ENCODE results near the gene KIF4A. TPM values are rescaled to one million over a fixed set of nuclear protein-coding genes. Genes with fewer than 3 reads are reported as not detected.
"Not testable (repeated sequence)": the region's sequence is repeated elsewhere in the genome, so short reads cannot be mapped to it uniquely, and the experiment has no call there.

Gene KIF4A
- total and polyA plus RNA-seq, 9 of the 15 experiments (the other 6 are each of a cell fraction or from before 2014, with no cell fraction given): 13.0 to 42.7 (median 35.9) TPM

- no TSS peak for BruUV-seq (replicated peaks)
- no peak overlapping the region for H3K4me2 ChIP-seq (ENCODE audit: insufficient read depth, low read length)
- H3K36me3 ChIP-seq (ENCODE audit: control insufficient read depth, insufficient read depth, low read length): peaks cover 44% of the 10 kb centered on the region; the same call in 2 of the 3 replicates
- H2AFZ ChIP-seq (ENCODE audit: low read depth, low read length): no peak overlapping the region
- H3K9ac ChIP-seq (ENCODE audit: insufficient read depth in 1 of 2, low read depth in 2 of 2, low read length in 2 of 2): no peak overlapping the region
- DNase-seq (ENCODE audit: extremely low read depth in 1 of 4, low spot score in 3 of 4) (no peak), ATAC-seq (no peak), FAIRE-seq (no peak)
- no peak overlapping the region for H3K27ac ChIP-seq (ENCODE audit: extremely low read depth, low read depth, low read length)
- ChIA-PET POLR2A (no interaction called here), CTCF (ENCODE audit: low intra/inter-chr PET ratio) (no interaction called here)
- 74% methylated on average over 4 of the region's 4 CpGs for whole genome bisulfite sequencing (ENCODE audit: insufficient coverage, low coverage, missing lambda C conversion rate)
- no peaks in the 10 kb centered on the region for H3K9me3 ChIP-seq (replicated peaks; ENCODE audit: control insufficient read depth, insufficient read depth, low read depth, low read length)
- in situ Hi-C loops (cut with MboI): no loop called here
- intact Hi-C loops (cut with micrococcal nuclease): no loop called here
- no peaks in the 10 kb centered on the region for H4K20me1 ChIP-seq (replicated peaks; ENCODE audit: control insufficient read depth, insufficient read depth, low read length)
- no peaks in the 10 kb centered on the region for H3K4me1 ChIP-seq (replicated peaks in 1 of 2; ENCODE audit: control insufficient read depth in 2 of 2, insufficient read depth in 2 of 2, low read length in 2 of 2)
- TF ChIP-seq HIVEP1 (CRISPR knock-in tag; IDR thresholded peaks at IDR 0.05) (no peak), ZFP30 (CRISPR knock-in tag; IDR thresholded peaks at IDR 0.05; ENCODE audit: borderline replicate concordance) (no peak), E2F8 (IDR thresholded peaks at IDR 0.05; ENCODE audit: low read depth, partially characterized antibody) (no peak), HBP1 (CRISPR knock-in tag; IDR thresholded peaks at IDR 0.05) (no peak), SAFB (IDR thresholded peaks at IDR 0.05; ENCODE audit: borderline replicate concordance, low read depth, low read length) (no peak)
- H3K4me3 ChIP-seq: no peak overlapping the region
- no peaks in the 10 kb centered on the region for H3K27me3 ChIP-seq (ENCODE audit: control insufficient read depth in 2 of 2, insufficient read depth in 2 of 2, low read length in 2 of 2)
- H3K9me1 ChIP-seq (ENCODE audit: control insufficient read depth, insufficient read depth, low read length): no peaks in the 10 kb centered on the region
- H3K79me2 ChIP-seq (ENCODE audit: control insufficient read depth, insufficient read depth, low read length): no peaks in the 10 kb centered on the region
Measured at GRCh38 chrX:70398899-70399298, 109.0 kb downstream of the KIF4A start.

GRCh38 chrX:70400181-70400580 is 110.3 kb downstream of the KIF4A start:
- in situ Hi-C loops (cut with MboI); intact Hi-C loops (cut with micrococcal nuclease); H3K9me3 ChIP-seq (replicated peaks; ENCODE audit: control insufficient read depth, insufficient read depth, low read depth, low read length); H3K79me2 ChIP-seq (ENCODE audit: control insufficient read depth, insufficient read depth, low read length); FAIRE-seq; H3K9ac ChIP-seq (ENCODE audit: insufficient read depth in 1 of 2, low read depth in 2 of 2, low read length in 2 of 2); CTCF ChIA-PET (ENCODE audit: low intra/inter-chr PET ratio); H3K4me2 ChIP-seq (ENCODE audit: insufficient read depth, low read length); H3K4me3 ChIP-seq; BruUV-seq (replicated peaks); H4K20me1 ChIP-seq (replicated peaks; ENCODE audit: control insufficient read depth, insufficient read depth, low read length); H3K27me3 ChIP-seq (ENCODE audit: control insufficient read depth in 2 of 2, insufficient read depth in 2 of 2, low read length in 2 of 2); H2AFZ ChIP-seq (ENCODE audit: low read depth, low read length); H3K9me1 ChIP-seq (ENCODE audit: control insufficient read depth, insufficient read depth, low read length); H3K4me1 ChIP-seq (replicated peaks in 1 of 2; ENCODE audit: control insufficient read depth in 2 of 2, insufficient read depth in 2 of 2, low read length in 2 of 2); ATAC-seq; H3K27ac ChIP-seq (ENCODE audit: extremely low read depth, low read depth, low read length); DNase-seq (ENCODE audit: extremely low read depth in 1 of 4, low spot score in 3 of 4); POLR2A ChIA-PET: not testable (repeated sequence)
- 100% methylated on average over 1 of the region's 3 CpGs for WGBS (ENCODE audit: insufficient coverage, low coverage, missing lambda C conversion rate)
- H3K36me3 ChIP-seq (ENCODE audit: control insufficient read depth, insufficient read depth, low read length): peaks cover 55% of the 10 kb centered on the region; the same call in 2 of the 3 replicates

Data from K562 (cell line).